GM18861 (cell line): ENCODE results near the gene ASAP2.

Experiments used
- ATAC-seq: cut with Tn5 transposase; IDR thresholded peaks from one replicate; pipeline ENCODE4 v1.9.1; 2021; ENCODE audit not compliant: unreplicated experiment

The ASAP2 gene

DNA sequence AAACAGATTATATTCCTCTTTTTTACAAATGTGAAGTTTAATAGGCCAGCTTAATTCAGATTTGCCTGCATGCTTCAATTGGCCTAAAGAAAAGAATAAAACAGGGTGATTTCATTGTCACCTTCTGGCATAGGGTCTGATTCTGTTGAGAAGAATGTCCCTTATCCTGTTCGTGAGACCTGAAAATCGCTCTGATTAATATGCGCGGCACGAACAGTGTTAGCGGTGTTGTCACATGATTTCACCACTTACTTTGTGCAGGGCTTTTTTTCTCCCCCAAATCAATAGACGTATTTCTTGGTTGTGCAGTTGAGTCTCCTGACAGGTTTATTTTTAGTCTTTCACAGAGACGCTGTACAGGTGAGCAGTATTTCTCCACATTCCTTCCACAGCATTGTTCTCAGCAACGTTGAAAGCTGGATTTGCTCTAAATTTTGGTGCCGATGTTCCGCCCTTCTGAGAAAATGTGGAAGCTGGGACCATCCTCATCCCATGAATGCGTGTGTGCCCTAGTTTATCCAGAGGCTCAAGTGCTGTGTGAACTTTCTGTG lies 134.8 kb downstream of the ASAP2 start:
- ATAC-seq, result no peak

DNA sequence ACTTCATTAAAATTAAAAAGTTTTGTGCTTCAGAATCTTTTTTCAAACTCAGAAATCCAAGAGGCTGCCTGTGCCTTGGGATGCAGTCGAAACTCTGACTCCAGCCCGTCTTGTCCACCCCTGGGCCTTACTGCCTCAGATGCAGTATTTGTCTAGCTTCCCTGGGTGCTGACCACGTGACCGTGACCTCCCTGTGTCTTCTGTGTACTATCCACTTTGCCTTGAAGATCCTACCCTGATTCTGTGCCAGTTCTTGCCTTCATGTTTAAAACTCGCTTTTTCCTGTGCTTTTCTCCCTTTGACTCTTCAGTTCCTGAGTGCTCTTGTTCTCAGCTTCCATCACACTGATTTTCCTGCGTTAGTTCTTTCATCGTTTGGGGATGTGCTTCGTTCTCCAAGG lies 136.0 kb downstream of the ASAP2 start:
- no peak for ATAC-seq

DNA sequence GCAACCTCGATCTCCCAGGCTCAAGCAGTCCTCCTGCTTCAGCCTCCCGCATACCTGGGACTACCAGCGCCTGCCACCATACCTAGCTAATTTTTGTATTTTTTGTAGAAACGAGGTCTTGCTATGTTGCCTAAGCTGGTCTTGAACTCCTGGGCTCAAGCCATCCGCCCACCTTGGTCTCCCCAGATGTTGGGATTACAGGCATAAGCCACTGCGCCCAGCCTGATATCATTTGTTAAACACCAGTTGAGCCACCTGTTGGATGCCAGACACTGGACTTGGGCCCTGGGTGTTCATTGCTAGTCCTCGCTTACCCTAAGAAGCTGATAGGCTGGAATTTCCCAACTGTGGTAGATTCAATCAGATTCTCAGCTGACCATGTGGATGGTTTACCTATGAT lies 136.9 kb downstream of the ASAP2 start:
- no peak for ATAC-seq

DNA sequence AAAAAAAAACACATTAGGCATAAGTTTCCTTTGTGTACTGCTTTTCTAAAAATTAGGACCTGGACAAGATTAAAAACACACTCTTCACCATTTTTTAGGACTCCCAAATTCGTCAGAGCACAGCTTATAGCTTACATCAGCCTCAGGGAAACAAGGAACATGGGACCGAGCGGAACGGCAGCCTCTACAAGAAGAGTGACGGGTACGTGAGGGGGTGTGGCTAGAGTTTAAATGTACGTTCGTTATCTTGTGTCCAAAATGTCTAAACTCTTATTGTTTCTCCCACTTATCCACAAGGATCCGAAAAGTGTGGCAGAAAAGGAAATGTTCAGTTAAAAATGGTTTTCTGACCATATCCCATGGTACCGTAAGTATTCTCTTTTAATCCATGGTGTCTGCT lies 137.8 kb downstream of the ASAP2 start:
- ATAC-seq, result no peak

DNA sequence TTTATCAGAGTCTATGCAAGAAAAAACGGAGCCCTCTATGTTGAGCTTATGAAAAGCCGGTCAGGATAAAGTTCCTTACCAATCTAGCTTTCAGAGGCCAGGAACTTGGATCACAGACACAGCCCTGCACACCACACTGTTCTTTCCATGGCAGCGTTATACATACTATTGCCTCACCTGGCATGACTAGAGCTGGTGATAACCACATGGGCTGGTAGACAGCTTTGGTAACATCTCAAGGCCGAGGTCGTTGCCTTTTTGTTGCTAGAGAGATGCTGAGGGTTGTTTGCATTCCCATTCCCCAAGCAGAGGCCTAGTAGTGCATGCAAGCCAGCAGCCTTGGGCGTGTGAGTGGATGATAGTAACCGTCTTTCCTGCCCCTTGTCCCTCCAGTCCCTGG lies 138.7 kb downstream of the ASAP2 start:
- ATAC-seq, result no peak

DNA sequence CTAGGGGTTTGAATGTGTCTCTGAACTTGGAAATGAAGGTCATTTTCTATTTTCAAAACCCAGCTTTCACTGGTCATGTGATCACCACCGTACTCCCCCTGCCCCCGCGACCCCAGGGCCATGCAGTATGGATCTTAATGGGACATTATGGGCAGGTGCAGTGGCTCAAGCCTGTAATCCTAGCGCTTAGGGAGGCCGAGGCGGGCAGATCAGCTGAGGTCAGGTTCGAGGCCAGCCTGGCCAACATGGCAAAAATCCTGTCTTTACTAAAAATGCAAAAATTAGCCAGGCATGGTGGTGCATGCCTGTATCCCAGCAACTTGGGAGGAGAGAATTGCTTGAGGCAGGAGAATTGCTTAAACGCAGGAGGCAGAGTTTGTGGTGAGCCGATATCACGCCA lies 139.4 kb downstream of the ASAP2 start:
- no peak for ATAC-seq

DNA sequence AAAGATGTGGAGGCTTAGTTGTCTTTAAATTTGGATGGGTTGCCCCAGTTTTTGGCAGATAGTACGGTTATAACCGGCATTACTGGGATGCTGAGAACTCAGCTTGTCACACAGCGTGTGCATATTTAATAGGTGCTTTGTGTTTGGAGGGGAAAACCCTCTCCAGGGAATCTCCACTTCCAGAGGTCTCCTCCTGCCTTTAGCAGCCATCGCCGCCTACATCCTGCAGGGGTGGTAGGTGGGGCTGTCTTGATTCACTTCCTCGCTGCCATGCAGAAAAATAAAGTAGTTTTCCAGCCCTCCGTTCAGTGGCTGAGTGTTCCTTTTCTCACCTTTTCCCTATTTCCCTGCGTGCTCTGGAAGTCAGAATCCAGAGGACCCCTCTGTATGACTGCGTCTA lies 140.3 kb downstream of the ASAP2 start:
- ATAC-seq, result no peak

DNA sequence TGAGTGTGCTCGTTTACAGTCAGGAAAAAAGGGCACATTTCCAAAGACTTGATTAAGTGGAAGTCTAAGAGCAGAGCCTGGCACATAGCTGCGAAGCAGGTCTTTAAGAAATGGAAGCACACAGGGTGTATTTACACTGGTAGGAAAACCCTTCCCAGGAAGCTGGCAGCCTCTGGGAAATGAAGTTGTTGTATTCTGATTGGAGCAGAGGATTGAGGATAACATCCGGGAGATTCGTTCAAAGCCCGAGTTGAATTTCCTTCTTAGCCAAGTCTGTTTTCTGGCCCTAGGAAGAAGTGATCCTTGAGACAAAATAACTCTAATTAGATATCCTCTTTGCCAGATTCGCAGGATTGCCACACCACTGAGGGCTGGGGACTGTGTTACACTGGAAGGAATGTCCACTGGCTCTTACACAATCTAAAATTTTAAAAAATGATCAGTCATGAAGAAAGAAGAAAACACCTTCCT lies 140.8 kb downstream of the ASAP2 start:
- no peak for ATAC-seq

DNA sequence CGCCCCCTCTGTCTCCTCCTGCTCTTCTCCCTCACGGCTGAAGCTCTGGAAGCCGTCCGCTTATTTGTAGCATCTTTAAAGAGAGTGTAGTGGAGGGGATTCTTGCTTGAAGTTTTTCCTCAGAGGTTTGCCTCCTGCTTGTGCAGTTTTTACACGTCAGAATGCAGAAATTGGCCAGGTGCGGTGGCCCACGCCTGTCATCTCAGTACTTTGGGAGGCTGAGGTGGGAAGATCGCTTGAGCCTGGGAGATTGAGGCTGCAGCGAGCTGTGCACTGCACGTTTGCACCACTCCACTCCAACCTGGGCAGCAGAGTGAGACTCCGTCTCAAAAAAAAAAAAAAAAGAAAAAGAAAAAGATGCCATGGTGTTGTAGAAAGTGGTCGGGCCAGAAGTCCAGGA lies 147.7 kb downstream of the ASAP2 start:
- ATAC-seq, result no peak

DNA sequence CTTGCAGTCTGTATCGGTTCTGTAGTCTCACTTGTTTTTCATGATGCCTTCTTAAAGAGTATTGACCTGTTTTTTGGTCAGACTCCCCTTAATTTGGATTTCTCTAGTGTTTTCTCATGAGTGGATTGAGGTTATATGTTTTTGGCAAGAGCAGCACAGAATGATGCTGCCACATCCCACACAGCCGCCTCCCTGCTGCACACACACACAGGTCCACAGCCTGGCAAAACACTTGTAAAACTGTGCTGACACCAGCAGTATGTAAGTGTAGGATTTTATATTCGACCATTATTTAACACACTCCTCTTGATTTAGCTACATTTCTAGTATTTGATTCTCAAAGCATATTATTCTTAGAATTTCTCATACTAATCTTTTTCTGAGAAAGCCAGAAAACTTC lies 148.7 kb downstream of the ASAP2 start:
- no peak for ATAC-seq

DNA sequence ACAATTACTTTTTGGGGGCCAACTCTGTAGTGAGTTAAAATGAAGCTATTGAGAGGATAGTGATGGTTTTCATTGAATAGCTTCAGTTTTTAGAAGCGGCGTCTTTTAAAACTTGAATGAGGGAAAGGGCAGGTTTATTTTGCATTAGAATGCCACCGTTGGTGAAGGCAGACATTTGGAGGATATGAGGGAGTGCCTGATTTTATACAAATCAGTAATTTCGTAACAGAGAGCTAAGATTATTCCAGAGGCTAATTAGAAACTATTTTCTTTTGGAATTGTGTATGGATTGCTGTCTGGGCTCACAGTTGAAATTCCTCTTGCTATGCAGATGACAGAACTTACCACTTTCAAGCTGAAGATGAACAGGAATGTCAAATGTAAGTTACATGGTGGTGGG lies 149.1 kb downstream of the ASAP2 start:
- ATAC-seq, result no peak

DNA sequence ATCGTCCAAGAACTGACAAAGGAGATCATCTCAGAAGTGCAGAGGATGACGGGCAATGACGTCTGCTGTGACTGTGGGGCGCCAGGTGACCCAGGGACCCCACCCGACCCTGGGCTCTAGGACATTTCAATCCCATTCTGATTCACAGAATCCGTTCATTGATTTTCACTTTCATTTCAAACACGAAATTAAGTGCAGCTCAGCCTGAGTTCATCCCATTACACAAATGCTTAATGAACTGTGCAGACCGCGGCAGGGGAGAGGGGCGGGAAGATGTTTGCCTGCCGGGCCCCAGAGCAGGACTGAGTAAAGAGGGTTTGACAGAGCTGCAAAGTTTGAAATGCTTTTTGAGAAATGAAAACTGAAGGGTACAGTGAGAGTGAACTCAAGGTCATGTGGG lies 149.6 kb downstream of the ASAP2 start:
- ATAC-seq, result no peak

DNA sequence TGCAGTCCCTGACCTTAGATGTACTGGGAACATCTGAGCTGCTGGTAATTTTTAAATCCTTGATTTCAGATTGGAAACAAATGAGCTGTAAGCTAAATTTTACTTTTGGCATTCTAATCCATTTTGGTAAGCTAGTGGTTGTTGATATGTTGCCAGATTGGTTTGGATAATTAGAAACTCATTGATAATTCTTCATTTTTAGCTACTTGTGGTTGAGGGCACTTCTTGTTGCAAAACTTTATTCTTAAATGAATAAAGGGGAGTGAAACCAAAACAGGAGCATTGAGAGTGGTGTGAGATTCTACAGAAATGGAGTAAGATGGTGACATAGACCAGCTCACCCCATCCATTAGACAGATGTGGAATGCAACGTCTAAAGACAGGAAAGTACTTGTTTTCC lies 152.2 kb downstream of the ASAP2 start:
- no peak for ATAC-seq

DNA sequence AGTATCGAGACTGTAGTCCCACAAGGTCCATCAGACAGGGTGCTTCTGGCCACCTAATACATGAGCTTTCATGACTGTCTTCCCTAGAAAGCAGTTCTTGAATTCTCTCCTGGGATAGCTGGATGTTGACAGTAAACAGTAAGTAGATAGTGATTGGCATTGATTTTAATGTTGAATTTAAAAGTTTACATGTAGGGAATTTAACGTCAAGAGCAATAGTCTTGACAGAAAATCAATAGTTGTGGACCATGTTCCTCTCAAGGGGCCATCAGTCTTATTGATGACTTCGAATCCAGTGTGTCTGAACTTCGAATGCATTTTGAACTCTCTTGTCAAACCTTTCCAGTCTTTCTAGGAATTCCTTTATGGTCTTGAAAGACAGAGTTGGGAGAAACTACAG lies 152.9 kb downstream of the ASAP2 start:
- no peak for ATAC-seq

DNA sequence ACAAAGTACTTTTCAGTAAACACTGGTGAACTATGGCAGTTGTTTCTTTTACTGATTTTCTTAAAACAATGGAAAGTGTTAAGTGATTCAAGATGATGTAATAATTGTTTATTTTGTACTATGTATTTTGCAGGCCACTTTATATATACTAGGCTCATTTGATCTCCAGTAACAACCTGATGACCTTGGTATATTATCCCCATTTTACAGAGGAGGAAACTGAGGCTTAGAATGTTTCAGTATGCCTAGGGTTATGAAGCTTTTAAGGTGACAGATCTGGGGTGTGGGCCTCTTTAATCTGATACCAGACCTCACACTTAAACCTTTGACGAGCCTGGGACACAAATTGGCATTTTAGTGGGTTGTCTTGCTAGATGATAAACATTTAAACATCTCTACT lies 153.5 kb downstream of the ASAP2 start:
- ATAC-seq, result no peak

DNA sequence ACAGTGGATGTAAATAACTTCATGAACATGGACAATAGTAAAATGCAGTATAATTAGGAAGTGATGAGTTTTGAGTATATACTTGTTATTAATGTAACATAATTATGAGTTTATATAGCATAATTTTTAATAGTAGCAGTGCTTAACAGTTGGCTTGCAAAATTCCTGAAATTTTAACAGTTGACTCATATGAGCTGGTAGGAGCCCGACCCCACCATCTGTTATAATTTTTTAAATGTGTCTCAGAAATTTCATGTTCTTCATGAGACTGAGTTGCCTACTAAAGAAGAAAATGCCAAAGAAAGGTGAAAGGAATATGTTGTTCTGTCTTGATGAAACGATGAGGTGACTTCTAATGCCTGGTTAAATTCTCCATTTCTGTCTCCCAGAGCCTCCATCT lies 154.1 kb downstream of the ASAP2 start:
- ATAC-seq, result no peak

DNA sequence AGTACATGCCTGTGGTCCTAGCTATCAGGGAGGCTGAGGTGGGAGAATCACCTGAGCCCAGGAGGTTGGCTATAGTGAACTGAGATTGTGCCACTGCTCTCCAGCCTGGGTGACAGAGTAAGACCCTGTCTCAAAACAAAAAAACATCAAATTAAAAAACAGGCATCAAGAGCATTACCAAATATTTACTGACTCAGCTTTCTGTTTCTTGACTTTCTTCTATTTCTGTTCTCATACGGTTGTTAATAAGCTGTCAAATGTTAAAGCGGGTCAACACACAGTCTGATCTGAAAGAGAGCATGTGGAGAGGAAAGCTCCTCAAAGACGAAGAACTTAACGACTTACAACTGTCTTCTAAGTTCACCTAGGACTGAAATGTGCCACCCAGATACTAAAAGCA lies 157.8 kb downstream of the ASAP2 start:
- no peak for ATAC-seq

DNA sequence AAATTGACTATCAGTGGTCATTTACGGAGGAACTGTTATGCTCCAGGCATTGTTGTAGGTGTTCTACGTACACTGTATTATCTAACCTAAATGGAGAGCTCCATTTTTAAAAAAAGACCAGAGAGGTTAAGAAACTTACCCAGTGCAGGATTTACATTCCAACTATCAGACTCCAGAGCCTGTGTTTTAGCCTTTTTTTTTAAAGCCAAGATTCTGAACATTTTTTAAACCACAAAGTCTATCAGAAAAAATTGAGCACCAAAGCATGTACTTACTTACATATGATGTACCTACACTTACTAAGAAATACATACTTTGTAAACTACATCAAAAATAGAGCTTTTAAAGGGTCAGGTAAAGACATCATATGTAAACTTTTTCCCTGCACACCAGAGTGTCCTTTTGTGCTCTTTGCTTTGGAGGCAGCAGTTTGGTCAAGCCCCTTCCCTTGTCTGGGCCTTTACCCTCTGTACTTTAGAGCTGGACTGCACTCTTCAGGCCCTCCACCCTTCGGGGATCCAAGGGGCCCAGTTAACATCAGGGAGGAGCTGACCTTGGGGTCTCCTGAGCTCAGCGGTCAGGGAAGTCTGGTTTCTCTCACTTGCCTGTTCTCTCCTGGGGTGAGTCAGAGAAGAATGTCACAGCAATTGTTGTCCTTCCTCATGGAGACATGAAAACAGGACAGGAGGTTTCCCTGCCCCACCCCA lies 158.3 kb downstream of the ASAP2 start:
- no peak for ATAC-seq

DNA sequence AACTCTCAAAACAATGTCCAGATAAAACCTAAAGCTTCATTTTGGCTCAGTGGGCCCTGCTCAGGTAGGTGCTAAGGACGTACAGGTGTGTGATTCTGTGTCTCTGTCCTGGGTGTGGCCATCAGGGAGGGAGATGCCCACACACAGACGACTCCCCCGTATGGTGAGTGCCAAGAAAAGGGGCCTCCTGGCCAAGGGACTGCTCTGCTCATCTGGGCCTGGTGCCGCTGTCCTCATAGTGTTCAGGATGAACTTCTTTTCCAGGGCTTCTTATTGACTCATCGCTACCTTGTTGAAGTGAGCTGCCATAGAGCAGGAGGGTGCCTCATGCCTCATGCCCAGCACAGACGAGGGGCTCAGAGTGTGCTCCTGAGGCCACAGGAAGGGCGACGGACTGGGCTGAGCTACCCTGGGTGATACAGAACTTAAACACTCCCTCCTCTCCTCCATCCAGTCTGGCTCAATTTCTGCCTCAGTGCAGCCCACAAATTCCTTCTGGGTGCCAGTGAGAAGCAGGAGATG lies 158.9 kb downstream of the ASAP2 start:
- ATAC-seq, result no peak

DNA sequence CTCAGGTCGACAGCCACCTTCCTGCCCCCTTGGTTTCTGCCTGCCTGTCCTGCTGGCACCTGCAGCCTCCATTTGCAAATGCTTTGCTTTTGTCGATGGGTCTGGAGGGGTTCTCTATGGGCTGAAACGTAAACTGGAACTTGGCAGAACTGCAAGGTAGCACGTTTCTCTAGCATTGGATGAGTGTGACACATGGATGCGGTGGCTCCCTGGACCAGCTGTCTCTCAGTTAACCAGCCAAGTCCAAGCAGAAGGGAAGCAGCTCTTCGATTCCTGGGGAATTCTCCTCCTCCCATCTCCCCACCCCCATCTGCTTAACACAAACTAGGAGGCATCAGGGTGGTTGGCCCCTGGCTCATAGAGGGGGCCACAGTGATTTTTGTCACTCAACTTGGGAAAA lies 159.4 kb downstream of the ASAP2 start:
- ATAC-seq, result no peak

DNA sequence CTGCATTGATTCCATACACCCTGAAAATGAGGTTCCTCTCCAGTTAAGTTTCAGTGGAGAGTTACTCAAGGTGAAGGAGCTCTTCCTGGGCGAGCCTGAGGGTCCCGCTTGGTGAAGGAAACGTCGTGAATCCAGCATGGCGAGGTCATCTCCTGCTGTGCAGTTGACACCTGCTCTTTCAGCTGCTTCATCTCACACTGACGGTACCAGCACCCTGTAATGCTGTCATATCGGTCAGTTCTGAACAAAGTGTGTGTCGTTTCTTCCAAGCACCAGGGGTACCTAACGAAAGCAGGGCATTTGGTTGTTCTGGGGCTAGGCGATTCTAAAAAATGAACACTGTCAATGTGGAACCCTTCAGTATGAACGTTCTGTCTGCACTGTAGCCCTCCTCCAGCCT lies 164.1 kb downstream of the ASAP2 start:
- ATAC-seq, result no peak

DNA sequence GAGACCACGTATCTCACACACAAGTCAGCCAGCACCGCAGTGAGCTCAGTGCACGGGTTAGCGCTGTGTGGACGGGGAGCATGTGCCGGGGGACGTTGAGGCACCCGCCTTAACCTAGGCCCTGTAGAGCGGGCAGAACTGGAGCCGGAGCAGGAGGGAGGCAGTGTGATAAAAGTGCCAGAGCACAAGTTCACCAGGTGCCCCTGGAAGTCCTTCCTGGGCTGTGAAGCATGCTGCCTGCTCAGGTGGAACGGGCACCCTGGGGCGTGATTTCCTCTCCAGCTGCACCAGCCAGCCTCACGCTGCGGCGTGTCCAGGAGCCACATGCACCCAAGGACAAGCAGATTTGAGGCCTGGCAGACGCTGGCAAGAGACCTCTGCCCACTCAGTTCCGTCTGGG lies 166.4 kb downstream of the ASAP2 start:
- no peak for ATAC-seq

DNA sequence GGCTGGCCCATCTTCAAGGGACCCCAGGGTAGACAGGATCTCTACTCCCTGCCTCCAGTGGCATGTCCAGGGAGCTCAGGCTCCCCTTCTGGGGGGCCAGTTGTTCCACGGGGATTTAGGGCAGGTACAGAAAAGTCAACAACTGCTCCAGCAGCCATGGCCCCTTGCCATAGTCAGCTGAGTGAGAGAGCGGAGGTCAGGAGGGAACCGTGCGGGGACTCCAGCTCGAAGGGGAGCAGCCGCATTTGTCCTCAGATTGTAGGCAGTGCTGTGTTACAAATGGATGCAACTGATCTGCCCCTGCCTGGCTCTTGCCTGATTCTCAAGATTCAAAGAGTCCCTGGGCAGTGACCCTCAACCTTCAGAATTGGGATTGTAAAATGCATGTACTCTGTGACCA lies 166.9 kb downstream of the ASAP2 start:
- no peak for ATAC-seq
